ENCODE results near the gene CCNY.

Gene CCNY

DNA sequence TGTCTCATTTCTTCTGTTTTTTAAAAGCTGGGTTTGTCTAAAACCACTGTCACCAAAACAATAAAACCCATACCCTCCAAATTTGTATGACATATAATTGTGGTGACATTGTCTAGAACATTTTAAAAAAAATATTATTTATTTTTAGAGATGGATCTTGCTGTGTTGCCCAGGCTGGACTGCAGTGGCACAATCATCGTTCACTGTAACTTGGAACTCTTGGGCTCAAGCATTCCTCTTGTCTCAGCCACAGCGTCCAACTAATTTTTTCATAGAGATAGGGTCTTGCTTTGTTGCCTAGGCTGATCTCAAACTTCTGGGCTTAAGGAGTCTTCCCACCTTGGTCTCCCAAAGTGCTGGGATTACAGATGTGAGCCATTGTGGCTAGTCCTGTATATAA is 116.5 kb downstream of the CCNY start:
- peaks cover 65% of the 10 kb centered on the region for H3K4me1 ChIP-seq (ENCODE audit: control insufficient read depth, insufficient read depth, low read length, unreplicated experiment)
- H3K79me2 ChIP-seq (ENCODE audit: control insufficient read depth, insufficient read depth, low read length, unreplicated experiment), result peaks cover 83% of the 10 kb centered on the region
- 0 out of 2 replicates have a peak overlapping the region, but pooled peaks have one; percentile 71 for H3K27ac ChIP-seq (ENCODE audit: low read depth, low read length)

GRCh38 chr10:35453855-35454532 is 117.7 kb downstream of the CCNY start:
- Histone ChIP-seq H3K4me3 (ENCODE audit: low read depth, low read length) (peak overlapping the region; percentile 67), H3K79me2 (ENCODE audit: control insufficient read depth, insufficient read depth, low read length, unreplicated experiment) (peaks cover 83% of the 10 kb centered on the region), H3K36me3 (ENCODE audit: insufficient read depth, low read length) (no peaks in the 10 kb centered on the region), H3K27ac (ENCODE audit: low read depth, low read length) (peak overlapping the region; percentile 71), H3K4me1 (ENCODE audit: control insufficient read depth, insufficient read depth, low read length, unreplicated experiment) (peaks cover 53% of the 10 kb centered on the region), H2AFZ (ENCODE audit: low read length, unreplicated experiment) (no peak overlapping the region), H3K27me3 (ENCODE audit: insufficient read depth, low read length) (no peaks in the 10 kb centered on the region)

More for the DNA sequence above, 116.5 kb downstream of the CCNY start:
- H3K36me3 ChIP-seq (ENCODE audit: insufficient read depth, low read length), result no peaks in the 10 kb centered on the region
- no peak overlapping the region for H3K4me3 ChIP-seq (ENCODE audit: low read depth, low read length)
- no peaks in the 10 kb centered on the region for H3K27me3 ChIP-seq (ENCODE audit: insufficient read depth, low read length)
- H2AFZ ChIP-seq (ENCODE audit: low read length, unreplicated experiment), result no peak overlapping the region

GRCh38 chr10:35456153-35456720 is 119.9 kb downstream of the CCNY start:
- Histone ChIP-seq H3K27ac (ENCODE audit: low read depth, low read length) (no peak overlapping the region), H3K27me3 (ENCODE audit: insufficient read depth, low read length) (no peaks in the 10 kb centered on the region), H3K36me3 (ENCODE audit: insufficient read depth, low read length) (no peaks in the 10 kb centered on the region), H2AFZ (ENCODE audit: low read length, unreplicated experiment) (no peak overlapping the region), H3K4me3 (ENCODE audit: low read depth, low read length) (no peak overlapping the region), H3K79me2 (ENCODE audit: control insufficient read depth, insufficient read depth, low read length, unreplicated experiment) (peaks cover 81% of the 10 kb centered on the region), H3K4me1 (ENCODE audit: control insufficient read depth, insufficient read depth, low read length, unreplicated experiment) (peaks cover 33% of the 10 kb centered on the region)

DNA sequence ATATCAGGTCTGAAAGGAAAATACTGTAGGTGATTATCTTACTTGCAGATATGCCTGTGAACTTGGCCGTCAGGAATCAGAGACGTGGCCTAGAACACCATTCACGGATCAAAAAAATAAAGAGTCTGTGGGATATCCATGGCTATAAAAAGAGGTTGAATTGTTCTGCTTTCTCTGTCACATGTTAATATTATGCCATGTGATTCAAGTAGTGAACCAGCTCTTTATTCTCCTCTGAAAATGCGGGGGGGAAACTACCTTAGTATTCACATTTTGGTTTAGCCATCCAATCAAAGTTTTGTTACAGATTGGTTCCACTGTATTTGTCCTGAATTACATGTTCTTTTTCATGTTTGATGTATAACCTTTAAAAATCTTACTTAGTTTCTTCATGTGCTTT is 120.5 kb downstream of the CCNY start:
- peaks cover 27% of the 10 kb centered on the region for H3K4me1 ChIP-seq (ENCODE audit: control insufficient read depth, insufficient read depth, low read length, unreplicated experiment)
- no peaks in the 10 kb centered on the region for H3K27me3 ChIP-seq (ENCODE audit: insufficient read depth, low read length)
- H3K79me2 ChIP-seq (ENCODE audit: control insufficient read depth, insufficient read depth, low read length, unreplicated experiment), result peaks cover 80% of the 10 kb centered on the region
- H3K36me3 ChIP-seq (ENCODE audit: insufficient read depth, low read length), result no peaks in the 10 kb centered on the region
- no peak overlapping the region for H3K27ac ChIP-seq (ENCODE audit: low read depth, low read length)
- H2AFZ ChIP-seq (ENCODE audit: low read length, unreplicated experiment), result no peak overlapping the region
- no peak overlapping the region for H3K4me3 ChIP-seq (ENCODE audit: low read depth, low read length)

GRCh38 chr10:35458500-35459448 is 122.5 kb downstream of the CCNY start:
- H3K4me1 ChIP-seq (ENCODE audit: control insufficient read depth, insufficient read depth, low read length, unreplicated experiment), result peaks cover 16% of the 10 kb centered on the region
- H2AFZ ChIP-seq (ENCODE audit: low read length, unreplicated experiment), result no peak overlapping the region
- H3K27ac ChIP-seq (ENCODE audit: low read depth, low read length), result no peak overlapping the region
- H3K27me3 ChIP-seq (ENCODE audit: insufficient read depth, low read length), result no peaks in the 10 kb centered on the region
- no peaks in the 10 kb centered on the region for H3K36me3 ChIP-seq (ENCODE audit: insufficient read depth, low read length)
- no peak overlapping the region for H3K4me3 ChIP-seq (ENCODE audit: low read depth, low read length)
- peaks cover 88% of the 10 kb centered on the region for H3K79me2 ChIP-seq (ENCODE audit: control insufficient read depth, insufficient read depth, low read length, unreplicated experiment)

- H3K4me1 ChIP-seq (ENCODE audit: control insufficient read depth, insufficient read depth, low read length, unreplicated experiment), result peaks cover 10% of the 10 kb centered on the region
- H3K36me3 ChIP-seq (ENCODE audit: insufficient read depth, low read length), result no peaks in the 10 kb centered on the region
- no peaks in the 10 kb centered on the region for H3K27me3 ChIP-seq (ENCODE audit: insufficient read depth, low read length)
- no peak overlapping the region for H2AFZ ChIP-seq (ENCODE audit: low read length, unreplicated experiment)
- H3K79me2 ChIP-seq (ENCODE audit: control insufficient read depth, insufficient read depth, low read length, unreplicated experiment), result peaks cover 89% of the 10 kb centered on the region
- H3K4me3 ChIP-seq (ENCODE audit: low read depth, low read length), result no peak overlapping the region
- H3K27ac ChIP-seq (ENCODE audit: low read depth, low read length), result no peak overlapping the region
These were observed 123.1 kb downstream of the CCNY start for GRCh38 chr10:35459449-35459847.

- H3K4me3 ChIP-seq (ENCODE audit: low read depth, low read length), result no peak overlapping the region
These were observed 124.6 kb downstream of the CCNY start for GRCh38 chr10:35460852-35461460.

GRCh38 chr10:35462491-35462934 is 126.2 kb downstream of the CCNY start:
- Histone ChIP-seq H3K79me2 (ENCODE audit: control insufficient read depth, insufficient read depth, low read length, unreplicated experiment) (peaks cover 85% of the 10 kb centered on the region), H3K4me1 (ENCODE audit: control insufficient read depth, insufficient read depth, low read length, unreplicated experiment) (no peaks in the 10 kb centered on the region), H3K27ac (ENCODE audit: low read depth, low read length) (no peak overlapping the region)

More at GRCh38 chr10:35460852-35461460, 124.6 kb downstream of the CCNY start:
- Histone ChIP-seq H3K27me3 (ENCODE audit: insufficient read depth, low read length) (no peaks in the 10 kb centered on the region), H2AFZ (ENCODE audit: low read length, unreplicated experiment) (no peak overlapping the region), H3K79me2 (ENCODE audit: control insufficient read depth, insufficient read depth, low read length, unreplicated experiment) (peaks cover 88% of the 10 kb centered on the region), H3K4me1 (ENCODE audit: control insufficient read depth, insufficient read depth, low read length, unreplicated experiment) (no peaks in the 10 kb centered on the region), H3K27ac (ENCODE audit: low read depth, low read length) (no peak overlapping the region), H3K36me3 (ENCODE audit: insufficient read depth, low read length) (no peaks in the 10 kb centered on the region)

GRCh38 chr10:35463105-35463867 is 127.0 kb downstream of the CCNY start:
- no peaks in the 10 kb centered on the region for H3K27me3 ChIP-seq (ENCODE audit: insufficient read depth, low read length)
- H2AFZ ChIP-seq (ENCODE audit: low read length, unreplicated experiment), result no peak overlapping the region
- no peaks in the 10 kb centered on the region for H3K36me3 ChIP-seq (ENCODE audit: insufficient read depth, low read length)
- peaks cover 86% of the 10 kb centered on the region for H3K79me2 ChIP-seq (ENCODE audit: control insufficient read depth, insufficient read depth, low read length, unreplicated experiment)
- H3K4me3 ChIP-seq (ENCODE audit: low read depth, low read length), result no peak overlapping the region
- no peak overlapping the region for H3K27ac ChIP-seq (ENCODE audit: low read depth, low read length)
- no peaks in the 10 kb centered on the region for H3K4me1 ChIP-seq (ENCODE audit: control insufficient read depth, insufficient read depth, low read length, unreplicated experiment)

More at GRCh38 chr10:35462491-35462934, 126.2 kb downstream of the CCNY start:
- H2AFZ ChIP-seq (ENCODE audit: low read length, unreplicated experiment), result no peak overlapping the region
- H3K4me3 ChIP-seq (ENCODE audit: low read depth, low read length), result no peak overlapping the region
- no peaks in the 10 kb centered on the region for H3K27me3 ChIP-seq (ENCODE audit: insufficient read depth, low read length)
- H3K36me3 ChIP-seq (ENCODE audit: insufficient read depth, low read length), result no peaks in the 10 kb centered on the region

GRCh38 chr10:35463878-35464277 is 127.6 kb downstream of the CCNY start:
- H3K4me1 ChIP-seq (ENCODE audit: control insufficient read depth, insufficient read depth, low read length, unreplicated experiment), result no peaks in the 10 kb centered on the region
- no peaks in the 10 kb centered on the region for H3K27me3 ChIP-seq (ENCODE audit: insufficient read depth, low read length)

More at GRCh38 chr10:35463878-35464277, 127.6 kb downstream of the CCNY start:
- H3K4me3 ChIP-seq (ENCODE audit: low read depth, low read length), result no peak overlapping the region
- no peak overlapping the region for H3K27ac ChIP-seq (ENCODE audit: low read depth, low read length)
- H3K36me3 ChIP-seq (ENCODE audit: insufficient read depth, low read length), result no peaks in the 10 kb centered on the region
- H3K79me2 ChIP-seq (ENCODE audit: control insufficient read depth, insufficient read depth, low read length, unreplicated experiment), result peaks cover 86% of the 10 kb centered on the region
- H2AFZ ChIP-seq (ENCODE audit: low read length, unreplicated experiment), result no peak overlapping the region

Data from ACC112 (cell line).